Measurements from ENCODE around the gene RSPO4.

Gene RSPO4

GRCh38 chr20:967796-968742 lies 34.0 kb downstream of the RSPO4 start:
- DNase-seq (ENCODE audit: low spot score) = peak; percentile 66

GRCh38 chr20:965956-966355 lies 36.2 kb downstream of the RSPO4 start:
- DNase-seq (ENCODE audit: low spot score) = no peak

GRCh38 chr20:963795-964194 lies 38.3 kb downstream of the RSPO4 start:
- no peak for DNase-seq (ENCODE audit: low spot score)

GRCh38 chr20:962683-963082 lies 39.4 kb downstream of the RSPO4 start:
- DNase-seq (ENCODE audit: low spot score) = no peak

- DNase-seq (ENCODE audit: low spot score) = no peak
Measured at GRCh38 chr20:962223-962622, 39.9 kb downstream of the RSPO4 start.

- DNase-seq (ENCODE audit: low spot score) = no peak
Measured at GRCh38 chr20:961768-962167, 40.3 kb downstream of the RSPO4 start.

- no peak for DNase-seq (ENCODE audit: low spot score)
Measured at GRCh38 chr20:959996-960615, 42.0 kb downstream of the RSPO4 start.

GRCh38 chr20:958936-959815 lies 42.9 kb downstream of the RSPO4 start:
- DNase-seq (ENCODE audit: low spot score) = no peak

- no peak for DNase-seq (ENCODE audit: low spot score)
Measured at GRCh38 chr20:957544-957943, 44.6 kb downstream of the RSPO4 start.

- DNase-seq (ENCODE audit: low spot score) = peak; percentile 70
Measured at GRCh38 chr20:956330-956951, 45.7 kb downstream of the RSPO4 start.

GRCh38 chr20:955656-956055 lies 46.5 kb downstream of the RSPO4 start:
- DNase-seq (ENCODE audit: low spot score) = no peak

GRCh38 chr20:955111-955510 lies 47.0 kb downstream of the RSPO4 start:
- DNase-seq (ENCODE audit: low spot score) = no peak

- DNase-seq (ENCODE audit: low spot score) = no peak
Measured at GRCh38 chr20:953742-954141, 48.4 kb downstream of the RSPO4 start.

GRCh38 chr20:952196-952795 lies 49.8 kb downstream of the RSPO4 start:
- DNase-seq (ENCODE audit: low spot score) = peak; percentile 51

GRCh38 chr20:951384-952169 lies 50.5 kb downstream of the RSPO4 start:
- no peak for DNase-seq (ENCODE audit: low spot score)

GRCh38 chr20:949717-950116 lies 52.4 kb downstream of the RSPO4 start:
- no peak for DNase-seq (ENCODE audit: low spot score)

- no peak for DNase-seq (ENCODE audit: low spot score)
Measured at GRCh38 chr20:946826-947225, 55.3 kb downstream of the RSPO4 start.

- DNase-seq (ENCODE audit: low spot score) = no peak
Measured at GRCh38 chr20:945841-946240, 56.3 kb downstream of the RSPO4 start.

- no peak for DNase-seq (ENCODE audit: low spot score)
Measured at GRCh38 chr20:944774-945410, 57.2 kb downstream of the RSPO4 start.

- DNase-seq (ENCODE audit: low spot score) = no peak
Measured at GRCh38 chr20:944148-944547, 58.0 kb downstream of the RSPO4 start.

All from RKO (cell line).